Measurements from ENCODE around the gene SEMA4C.

SEMA4C gene

DNA sequence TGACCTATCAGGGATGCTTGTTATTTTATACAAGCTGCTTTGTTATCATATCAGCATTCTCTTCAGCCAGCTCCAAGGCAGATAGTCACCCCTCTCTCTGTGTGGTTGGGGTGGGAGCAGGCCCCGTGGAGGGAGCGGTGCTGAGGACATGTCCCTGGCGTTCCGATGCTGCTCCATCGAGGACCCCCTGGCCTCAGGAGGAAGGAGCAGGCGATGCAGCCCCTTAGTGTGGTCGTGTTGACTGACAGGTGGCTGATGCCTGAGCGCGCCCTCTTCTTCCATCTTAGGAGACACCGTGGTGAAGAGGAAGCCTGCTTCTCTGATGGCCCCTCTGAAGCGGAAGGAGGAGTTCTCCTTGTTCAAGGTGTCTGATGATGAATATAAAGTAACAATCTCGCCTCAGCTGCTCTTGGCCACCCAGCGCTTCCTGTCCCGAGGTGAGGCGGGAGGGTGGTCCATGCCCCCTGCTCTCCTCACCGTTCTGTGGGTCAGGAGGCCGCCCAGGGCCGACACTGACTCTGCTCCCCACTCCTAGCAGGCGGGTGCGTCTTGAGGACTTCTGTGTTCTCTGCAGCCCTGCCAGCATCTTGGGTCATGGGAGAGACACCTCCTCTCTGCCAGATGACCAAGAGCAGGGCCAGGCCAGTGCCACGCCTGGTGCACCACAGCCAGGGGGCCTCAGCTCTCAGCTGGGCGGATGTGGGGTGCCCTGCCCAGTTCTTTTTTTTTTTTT is 43.2 kb downstream of the SEMA4C start:
- TF ChIP-seq, protein P1, sequence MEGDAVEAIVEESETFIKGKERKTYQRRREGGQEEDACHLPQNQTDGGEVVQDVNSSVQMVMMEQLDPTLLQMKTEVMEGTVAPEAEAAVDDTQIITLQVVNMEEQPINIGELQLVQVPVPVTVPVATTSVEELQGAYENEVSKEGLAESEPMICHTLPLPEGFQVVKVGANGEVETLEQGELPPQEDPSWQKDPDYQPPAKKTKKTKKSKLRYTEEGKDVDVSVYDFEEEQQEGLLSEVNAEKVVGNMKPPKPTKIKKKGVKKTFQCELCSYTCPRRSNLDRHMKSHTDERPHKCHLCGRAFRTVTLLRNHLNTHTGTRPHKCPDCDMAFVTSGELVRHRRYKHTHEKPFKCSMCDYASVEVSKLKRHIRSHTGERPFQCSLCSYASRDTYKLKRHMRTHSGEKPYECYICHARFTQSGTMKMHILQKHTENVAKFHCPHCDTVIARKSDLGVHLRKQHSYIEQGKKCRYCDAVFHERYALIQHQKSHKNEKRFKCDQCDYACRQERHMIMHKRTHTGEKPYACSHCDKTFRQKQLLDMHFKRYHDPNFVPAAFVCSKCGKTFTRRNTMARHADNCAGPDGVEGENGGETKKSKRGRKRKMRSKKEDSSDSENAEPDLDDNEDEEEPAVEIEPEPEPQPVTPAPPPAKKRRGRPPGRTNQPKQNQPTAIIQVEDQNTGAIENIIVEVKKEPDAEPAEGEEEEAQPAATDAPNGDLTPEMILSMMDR (IDR thresholded peaks at IDR 0.05; ENCODE audit: low read depth, low read length, missing control alignments) = no peak
- H3K4me3 ChIP-seq (replicated peaks; ENCODE audit: low read depth, low read length) = no peak overlapping the region
- no peak for DNase-seq (ENCODE audit: extremely low read depth, low read depth)

GRCh38 chr2:96825057-96825456 is 44.8 kb downstream of the SEMA4C start:
- TF ChIP-seq, protein P1 (IDR thresholded peaks at IDR 0.05; ENCODE audit: low read depth, low read length, missing control alignments) = no peak
- H3K4me3 ChIP-seq (replicated peaks; ENCODE audit: low read depth, low read length) = no peak overlapping the region
- DNase-seq (ENCODE audit: extremely low read depth, low read depth) = no peak

DNA sequence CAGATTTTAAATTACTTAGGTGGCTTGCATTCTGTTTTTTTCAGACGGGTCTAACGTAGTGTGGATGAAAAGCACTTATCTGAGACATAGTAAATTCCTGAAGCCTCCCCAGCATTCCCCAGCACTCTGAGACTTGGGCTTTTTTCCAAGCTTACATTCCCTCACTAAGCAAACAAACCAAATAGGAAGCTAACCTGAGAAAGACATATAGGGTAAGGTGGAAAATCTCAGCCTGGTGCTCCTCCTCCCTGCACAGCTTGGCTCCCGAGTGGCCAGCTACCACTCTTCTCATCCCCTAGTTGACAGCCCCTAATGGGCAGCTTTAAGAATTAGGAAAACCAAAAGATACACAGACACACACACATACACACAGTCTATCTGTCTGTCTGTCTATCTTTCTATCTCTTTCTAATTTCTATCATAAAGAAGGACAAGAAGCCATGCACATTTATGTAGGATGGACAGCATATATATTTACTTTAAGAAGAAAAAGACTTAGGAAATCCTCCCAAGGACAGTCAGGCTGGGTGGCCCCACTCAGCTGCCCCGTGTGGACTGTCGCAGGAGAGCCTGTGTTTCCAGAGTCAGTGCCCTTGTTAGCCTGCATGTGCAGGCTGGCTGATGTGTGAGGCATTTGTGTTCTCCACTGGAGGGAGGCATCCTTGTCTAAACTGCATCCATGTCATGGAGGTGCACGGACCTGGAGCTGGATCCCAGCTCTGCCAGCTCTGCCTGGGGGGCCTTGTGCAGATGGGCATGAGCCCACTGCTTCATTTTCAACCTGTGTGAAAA is 45.6 kb downstream of the SEMA4C start:
- DNase-seq (ENCODE audit: extremely low read depth, low read depth) = no peak
- H3K4me3 ChIP-seq (replicated peaks; ENCODE audit: low read depth, low read length) = no peak overlapping the region
- TF ChIP-seq, protein P1 (IDR thresholded peaks at IDR 0.05; ENCODE audit: low read depth, low read length, missing control alignments) = no peak

DNA sequence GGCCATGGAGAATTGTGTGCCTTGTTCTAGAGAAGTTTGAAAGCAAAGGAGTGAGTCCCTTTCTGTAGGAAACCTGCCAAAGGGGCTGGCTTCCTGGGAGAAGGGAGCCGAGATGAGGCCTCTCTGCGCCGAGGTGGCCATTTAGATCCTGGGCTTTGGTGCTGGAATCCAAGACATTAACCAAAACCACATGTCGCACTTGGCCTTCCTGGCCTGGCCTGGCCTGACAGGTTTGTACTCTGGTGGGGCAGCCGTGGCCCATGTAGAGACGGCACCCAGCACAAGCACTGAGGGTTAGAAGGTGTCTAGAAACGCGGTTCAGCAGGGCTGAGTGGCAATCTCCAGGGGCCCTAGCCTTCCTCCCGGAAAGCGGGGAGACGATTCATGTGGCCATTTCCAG is 46.7 kb downstream of the SEMA4C start:
- no peak for DNase-seq (ENCODE audit: extremely low read depth, low read depth)
- TF ChIP-seq, protein P1 (IDR thresholded peaks at IDR 0.05; ENCODE audit: low read depth, low read length, missing control alignments) = no peak
- H3K4me3 ChIP-seq (replicated peaks; ENCODE audit: low read depth, low read length) = no peak overlapping the region

DNA sequence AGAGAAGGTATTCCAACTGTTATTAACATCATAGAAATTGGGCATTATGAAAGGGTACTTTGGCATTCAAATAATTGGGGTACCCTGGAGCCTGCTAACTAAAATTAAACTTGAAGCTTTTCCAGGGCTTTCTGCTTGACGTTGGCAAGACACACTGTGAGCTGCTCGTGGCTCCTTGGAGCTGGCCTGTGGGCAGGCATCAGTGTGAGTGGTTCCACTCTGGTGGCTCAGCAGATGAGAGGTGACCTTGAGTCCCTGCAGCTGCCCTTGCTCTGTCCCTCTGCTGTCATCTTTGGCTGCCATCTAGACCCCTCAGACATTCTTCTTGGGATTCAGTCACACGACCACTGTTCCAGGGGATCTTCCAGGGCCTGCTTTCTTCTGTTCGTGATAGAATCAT is 47.1 kb downstream of the SEMA4C start:
- no peak overlapping the region for H3K4me3 ChIP-seq (replicated peaks; ENCODE audit: low read depth, low read length)
- no peak for DNase-seq (ENCODE audit: extremely low read depth, low read depth)
- TF ChIP-seq, protein P1 (IDR thresholded peaks at IDR 0.05; ENCODE audit: low read depth, low read length, missing control alignments) = no peak

DNA sequence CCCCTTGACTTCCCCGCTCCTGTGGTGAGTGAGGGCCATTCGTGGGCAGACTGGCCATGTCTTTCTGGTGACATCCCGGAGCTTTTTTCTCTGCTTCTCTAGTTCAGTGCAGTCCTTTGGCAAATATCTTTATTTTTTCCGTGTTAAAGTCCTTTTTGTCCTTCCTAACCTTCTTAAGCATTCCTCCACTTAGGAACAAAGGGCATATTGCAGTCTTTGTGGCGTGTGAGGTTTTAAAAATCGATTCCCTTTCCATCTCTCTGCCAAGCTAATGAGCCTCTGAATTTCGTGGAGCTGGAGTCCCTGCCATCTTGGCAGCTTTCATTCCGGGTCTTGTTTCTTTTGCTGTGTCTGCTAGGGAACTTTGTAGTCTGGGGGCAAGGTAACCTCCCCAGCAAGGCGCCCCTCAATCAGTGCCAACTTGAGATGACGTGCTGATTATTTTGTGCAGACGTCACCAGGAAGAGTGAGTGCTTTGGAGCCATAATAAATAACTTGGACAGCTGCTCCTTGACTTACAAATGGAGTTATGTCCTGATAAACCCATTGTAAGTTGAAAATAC is 48.7 kb downstream of the SEMA4C start:
- TF ChIP-seq, protein P1 (IDR thresholded peaks at IDR 0.05; ENCODE audit: low read depth, low read length, missing control alignments) = no peak
- no peak for DNase-seq (ENCODE audit: extremely low read depth, low read depth)
- H3K4me3 ChIP-seq (replicated peaks; ENCODE audit: low read depth, low read length) = no peak overlapping the region

Data from HFF-Myc (cell line).